Stimulated activated CD4-positive, alpha-beta T cell treated with anti-CD3 and anti-CD28 coated beads, Interleukin-2, amount 100 ng/mL, for 48 hours (primary cell): Measurements from ENCODE around the gene YPEL1.
A peak's percentile ranks its signal among the peaks of the same experiment; 100 is the strongest.
"Not testable (repeated sequence)": the region's sequence is repeated elsewhere in the genome, so short reads cannot be mapped to it uniquely, and the experiment has no call there.

Experiments
- DNase-seq, 2 donors: peaks; one replicate each; pipeline ENCODE4 v3.0.0-alpha.2; 2020

YPEL1 gene

DNA sequence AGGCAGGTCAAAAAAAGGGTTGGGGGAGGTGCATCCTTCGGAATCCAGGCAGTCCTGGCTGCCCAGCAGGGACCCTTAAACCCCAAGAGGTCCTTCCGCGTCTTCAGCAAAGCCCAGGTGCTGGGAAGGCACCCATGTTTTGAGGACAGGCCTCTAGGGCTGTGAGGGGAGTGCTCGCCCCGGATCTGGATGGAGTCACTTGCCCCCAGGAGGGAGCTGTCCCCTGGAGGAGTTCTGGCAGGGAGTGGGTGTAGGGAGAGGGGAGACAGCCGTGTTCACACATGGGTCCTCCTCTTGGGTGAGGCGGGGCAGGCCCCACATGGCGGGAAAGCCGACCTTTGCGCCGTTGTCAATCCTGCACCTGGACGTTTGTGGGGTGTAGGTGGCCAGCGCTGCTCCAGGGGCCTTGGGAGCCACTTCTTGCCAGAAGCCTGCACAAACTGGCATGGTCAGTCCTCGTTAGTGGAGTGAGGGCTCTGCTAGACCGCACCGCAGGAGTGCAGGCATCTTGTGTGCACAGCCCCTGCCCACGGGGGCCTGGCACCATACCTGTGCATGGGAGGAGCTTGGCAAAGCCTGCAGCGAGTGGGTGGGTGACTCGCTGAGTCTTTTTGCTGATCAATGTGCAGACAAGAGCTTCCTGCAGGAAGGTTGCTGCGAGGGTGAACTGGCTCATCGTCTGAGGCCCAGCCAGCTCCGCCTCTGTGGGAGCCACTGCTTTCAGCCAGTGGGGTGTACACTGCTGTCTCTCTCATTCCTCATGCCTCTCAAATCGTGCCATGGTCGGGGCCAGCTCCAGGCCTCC lies 53.8 kb downstream of the YPEL1 start:
- no peak for DNase-seq

DNA sequence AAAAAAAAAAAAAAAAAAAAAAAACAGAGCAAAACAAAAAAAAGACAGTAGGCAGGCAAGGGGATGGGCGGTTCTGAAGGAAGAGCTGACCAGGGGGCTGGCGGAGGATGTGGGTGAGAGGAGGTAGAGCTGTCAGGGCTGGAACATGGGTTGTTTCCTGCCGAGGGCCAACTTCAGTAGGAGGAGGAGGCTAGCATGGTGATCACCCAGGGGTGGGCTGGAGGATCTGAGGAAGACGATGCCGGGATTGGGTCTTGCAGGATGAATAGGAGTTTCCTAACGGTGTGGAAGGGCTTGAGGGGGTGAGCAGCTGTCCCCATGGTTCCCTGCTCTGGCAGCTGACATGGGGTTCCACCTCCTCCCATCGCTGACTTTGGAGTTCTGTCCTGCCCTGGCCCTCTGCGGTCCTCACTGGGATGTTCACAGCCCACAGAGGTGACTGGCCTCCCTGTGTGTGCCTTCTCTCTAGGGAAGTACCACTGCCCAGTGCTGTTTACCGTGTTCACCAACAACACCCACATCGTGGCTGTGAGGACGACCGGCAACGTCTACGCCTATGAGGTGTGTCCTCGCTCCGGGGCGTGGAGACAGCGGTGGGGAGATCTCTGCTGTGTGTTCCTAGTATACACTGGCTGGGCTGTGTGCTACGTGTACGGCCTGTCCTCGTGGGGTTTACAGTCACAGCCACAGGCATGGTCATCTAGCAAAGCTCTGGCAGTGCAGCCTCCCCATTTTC lies 54.6 kb downstream of the YPEL1 start:
- DNase-seq, result no peak

DNA sequence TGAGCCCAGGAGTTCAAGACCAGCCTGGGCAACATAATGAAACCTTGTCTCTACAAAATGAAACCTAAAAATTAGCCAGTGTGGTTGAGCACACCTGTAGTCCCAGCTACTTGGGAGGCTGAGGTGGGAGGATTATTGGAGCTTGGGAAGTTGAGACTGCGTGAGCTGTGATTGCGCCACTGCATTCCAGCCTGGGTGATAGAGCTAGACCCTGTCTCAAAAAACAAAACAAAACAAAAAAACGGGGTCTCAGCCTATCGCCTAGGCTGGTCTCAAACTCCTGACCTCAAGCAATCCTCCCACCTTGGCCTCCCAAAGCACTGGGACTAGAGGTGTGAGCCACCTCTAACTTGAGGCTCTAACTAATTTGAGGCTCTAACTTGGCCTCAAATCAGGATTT lies 56.2 kb downstream of the YPEL1 start:
- no peak for DNase-seq

DNA sequence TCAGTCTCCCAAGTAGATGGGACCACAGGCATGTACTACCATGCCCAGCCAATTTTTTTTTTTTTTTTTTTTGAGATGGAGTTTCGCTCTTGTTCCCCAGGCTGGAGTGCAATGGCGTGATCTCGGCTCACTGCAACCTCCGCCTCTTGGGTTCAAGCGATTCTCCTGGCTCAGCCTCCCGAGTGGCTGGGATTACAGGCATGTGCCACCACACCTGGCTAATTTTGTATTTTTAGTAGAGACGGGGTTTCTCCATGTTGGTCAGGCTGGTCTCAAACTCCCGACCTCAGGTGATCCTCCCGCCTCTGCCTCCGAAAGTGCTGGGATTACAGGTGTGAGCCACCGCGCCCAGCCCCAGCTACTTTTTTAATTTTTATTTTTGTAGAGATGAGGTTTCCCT lies 56.8 kb downstream of the YPEL1 start:
- not testable (repeated sequence) for DNase-seq

DNA sequence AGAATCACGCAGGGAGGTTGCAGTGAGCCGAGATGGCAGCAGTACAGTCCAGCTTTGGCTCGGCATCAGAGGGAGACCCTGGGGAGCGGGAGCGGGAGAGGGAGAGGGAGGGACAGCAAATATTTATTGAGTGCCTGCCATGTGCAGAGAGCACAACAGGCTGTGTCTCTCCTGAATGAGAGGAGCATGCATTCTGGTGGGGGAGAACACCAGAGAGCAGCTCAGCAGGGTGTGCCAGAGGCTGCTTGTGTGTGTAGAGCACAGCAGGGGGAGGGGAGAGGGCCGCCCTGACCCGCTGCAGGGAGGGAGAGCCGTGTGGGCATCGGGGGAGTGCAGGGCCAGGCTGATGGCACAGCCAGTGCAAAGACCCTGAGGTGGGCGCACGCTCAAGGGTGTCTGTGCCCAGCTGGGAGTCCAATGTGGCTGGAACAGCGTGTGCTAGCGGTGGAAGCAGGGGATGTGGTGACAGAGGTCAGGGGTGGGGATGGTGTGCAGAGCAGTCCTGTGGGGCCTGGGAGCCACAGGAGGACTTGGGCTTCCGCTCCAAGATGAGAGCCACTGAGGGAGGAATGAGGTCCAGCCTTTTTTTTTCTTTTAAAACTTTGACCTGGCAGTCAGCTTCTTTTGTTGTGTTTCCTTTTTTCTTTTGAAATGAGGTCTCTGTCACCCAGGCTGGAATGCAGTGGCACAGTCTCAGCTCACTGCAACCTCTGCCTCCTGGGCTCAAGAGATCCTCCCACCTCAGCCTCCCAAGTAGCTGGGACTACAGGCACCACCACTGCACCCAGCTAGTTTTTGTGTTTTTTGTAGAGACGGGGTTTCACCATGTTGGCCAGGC lies 57.8 kb downstream of the YPEL1 start:
- no peak for DNase-seq

DNA sequence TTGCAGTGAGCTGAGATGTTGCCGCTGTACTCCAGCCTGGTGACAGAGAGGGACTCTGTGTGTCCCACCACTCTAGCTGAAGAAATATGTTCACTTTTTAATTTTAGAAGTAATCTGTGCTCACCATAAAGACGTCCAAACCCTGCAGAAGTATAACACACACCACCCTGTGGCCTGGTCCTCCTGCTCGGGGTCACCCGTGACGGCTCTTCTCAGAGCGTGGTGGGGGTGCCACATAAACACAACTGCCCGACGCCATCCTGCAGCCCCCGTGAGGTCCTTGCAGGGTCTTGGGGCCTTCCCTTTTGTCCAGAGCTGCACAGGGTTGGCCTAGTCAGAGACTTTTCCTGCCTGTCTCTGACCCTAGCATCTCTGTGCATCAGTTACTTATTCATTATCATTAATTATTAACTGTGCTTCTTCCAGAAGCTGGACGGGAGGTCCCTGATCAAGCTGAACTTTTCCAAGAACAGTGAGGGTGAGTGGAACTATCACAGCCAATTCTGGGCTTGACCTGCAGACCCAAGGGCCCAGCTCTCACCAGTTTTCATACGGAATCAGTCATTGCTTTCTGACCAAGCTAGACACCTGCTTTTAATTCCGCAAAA lies 60.9 kb downstream of the YPEL1 start:
- DNase-seq, result no peak

DNA sequence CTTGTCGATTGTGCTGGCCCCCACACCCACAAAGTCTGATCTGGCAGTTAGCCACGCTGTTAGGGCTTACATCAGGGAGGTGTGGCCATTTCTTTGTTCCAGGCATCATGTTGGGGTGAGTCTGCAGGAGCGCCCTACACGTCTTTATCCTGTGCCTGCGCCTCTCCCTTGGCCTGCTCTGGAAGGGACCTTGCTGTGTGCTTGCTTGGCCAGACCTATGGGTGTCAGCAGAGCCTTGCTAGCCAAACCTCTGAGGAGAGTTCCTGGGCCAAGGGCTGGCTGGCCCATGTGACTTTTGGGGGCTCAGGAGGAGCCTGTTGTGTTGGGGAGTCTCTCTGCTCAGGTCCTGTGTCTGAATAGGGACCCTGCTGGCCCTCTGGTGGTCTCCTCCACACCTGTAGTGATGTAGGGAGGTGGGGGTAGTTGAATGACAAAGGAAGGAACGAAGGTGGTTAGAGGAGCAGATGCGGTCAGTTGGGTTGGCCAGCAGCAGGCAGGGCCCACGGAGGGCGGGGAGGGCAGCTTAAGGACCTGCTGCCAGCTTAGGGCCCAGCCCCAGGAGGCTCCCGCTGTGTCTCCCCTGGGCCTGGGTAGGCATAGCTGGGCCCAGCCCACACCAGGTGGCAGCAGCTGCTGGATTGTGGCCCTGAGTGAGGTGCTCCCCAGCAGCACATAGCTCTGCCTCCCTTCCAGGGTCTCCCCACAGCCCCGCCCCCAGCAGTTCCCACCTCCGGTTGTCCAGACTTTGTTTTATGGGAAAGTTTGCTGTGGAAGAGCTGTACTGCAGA lies 61.9 kb downstream of the YPEL1 start:
- no peak for DNase-seq

DNA sequence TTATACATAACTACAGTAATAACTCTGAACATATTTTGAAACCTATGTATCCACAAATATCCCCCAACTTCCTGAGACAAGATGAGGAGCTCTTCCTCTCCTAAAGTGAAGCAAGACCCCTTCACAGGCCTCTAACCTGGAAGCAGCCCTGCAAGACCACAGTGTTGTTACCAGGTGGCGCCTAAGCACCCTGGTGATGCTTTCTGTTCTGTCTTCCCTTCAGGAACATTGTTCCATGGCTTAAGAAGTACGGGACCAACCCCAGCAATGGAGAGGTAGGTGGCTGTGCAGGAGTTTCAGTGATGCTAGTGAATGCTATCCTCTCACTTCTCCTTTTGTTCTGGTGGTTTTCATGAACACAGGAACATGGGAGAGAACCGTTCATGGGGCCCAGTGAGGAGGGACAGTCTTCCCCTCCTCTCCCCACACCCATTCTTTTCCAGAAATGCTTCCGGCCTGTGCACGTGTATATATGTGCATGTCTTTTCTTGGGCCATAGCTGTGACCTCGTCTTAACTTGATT lies 63.4 kb downstream of the YPEL1 start:
- no peak for DNase-seq

DNA sequence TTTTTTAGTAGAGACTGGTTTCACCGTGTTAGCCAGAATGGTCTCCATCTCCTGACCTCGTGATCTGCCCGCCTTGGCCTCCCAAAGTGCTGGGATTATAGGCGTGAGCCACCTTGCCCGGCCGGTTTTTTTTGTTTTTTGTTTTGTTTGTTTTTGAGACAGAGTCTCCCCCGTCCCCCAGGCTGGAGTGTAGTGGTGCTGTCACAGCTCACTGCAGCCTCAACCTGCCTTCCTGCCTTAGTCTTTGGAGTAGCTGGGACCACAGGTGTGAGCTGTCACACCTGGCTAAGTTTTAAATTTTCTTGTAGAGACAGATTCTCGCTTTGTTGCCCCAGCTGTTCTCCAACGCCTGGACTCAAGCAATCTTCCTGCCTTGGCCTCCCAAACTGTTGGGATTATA lies 66.6 kb downstream of the YPEL1 start:
- no peak for DNase-seq

DNA sequence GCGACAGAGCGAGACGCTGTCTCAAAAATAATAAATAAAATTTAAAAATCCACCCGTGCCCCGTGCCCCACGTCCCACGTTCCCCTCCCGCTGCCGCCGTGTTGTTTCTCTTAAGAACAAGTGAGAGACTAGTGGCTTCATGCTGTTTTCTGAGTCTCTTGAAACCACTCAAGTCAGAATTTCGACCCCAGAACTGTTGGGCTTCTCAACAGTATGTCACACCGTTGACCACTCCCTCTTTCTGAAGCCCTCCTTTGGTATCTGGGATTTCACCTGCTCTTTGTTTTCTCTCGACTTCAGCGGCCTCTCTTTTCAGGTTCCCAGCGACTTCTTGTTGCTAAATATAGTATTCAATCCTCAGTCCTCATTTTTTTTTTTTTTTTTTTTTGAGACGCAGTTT lies 68.8 kb downstream of the YPEL1 start:
- DNase-seq, result no peak

DNA sequence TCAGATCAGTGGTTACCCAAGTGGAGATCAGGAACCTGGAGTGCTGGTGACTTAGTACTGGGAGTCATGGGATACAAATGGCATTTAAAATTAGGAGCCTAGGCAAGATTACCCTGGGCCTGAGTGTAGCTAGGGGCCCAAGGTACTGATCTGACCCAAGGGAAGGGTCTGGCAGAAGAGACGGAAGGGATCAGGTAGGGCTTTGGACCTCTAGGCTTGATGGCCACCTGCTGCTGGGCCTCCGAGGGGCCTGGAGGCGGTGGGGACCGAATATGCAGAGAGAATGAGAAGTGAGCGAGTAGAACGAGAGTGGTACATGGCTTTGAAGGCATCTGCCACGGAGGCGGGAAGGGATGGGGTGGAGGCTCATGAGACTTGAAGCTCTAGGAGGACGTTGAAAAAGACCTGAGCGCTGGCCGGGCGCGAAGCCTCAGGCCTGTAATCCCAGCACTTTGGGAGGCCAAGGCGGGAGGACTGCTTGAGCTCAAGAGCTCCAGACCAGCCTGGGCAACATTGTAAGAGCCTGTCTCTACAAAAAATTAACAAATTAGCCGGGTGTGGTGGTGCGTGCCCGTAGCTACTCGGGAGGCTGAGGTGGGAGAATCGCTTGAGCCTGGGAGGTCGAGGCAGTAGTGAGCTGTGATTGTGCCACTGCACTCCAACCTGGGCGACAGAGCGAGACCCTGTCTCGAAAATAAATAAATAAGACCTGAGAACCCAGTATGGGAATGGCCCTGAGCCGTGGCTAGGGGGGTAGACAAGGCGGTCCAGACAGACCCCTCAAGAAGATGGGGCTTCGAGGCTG lies 70.3 kb downstream of the YPEL1 start:
- no peak for DNase-seq

DNA sequence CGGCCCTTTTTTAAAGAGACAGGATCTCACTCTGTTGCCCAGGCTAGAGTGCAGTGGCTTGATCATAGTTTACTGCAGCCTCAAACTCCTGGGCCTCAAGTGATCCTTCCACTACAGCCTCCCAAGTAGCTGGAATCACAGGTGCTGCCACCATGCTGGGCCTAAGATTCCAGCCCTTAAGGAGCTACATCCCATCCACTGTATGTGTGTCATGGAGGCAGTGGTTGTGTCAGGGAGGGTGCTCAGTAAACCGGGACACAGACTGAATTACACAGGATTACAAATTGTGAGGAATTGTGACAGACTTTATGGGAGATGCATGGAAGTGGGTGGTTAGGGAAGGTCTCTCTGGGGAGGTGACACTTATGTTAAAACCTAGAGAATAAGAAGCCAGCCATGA lies 71.9 kb downstream of the YPEL1 start:
- no peak for DNase-seq

DNA sequence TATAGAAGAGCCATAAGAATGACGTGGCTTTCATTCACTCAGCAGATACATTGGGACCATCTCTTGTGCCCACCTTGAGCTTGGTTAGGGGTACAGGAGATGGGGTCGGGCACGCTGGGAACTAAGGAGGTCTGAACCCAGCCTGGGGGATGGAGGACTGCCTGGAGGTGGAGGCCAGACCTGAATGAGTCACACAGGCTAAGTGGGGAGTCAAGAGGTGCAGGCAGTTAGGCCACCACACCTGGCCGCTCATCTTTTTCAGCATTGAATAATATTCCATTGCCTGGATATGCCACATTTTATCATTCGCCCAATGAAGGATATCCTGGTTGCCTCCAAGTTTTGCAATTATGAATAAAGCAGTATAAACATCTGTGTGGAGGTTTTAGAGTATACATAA lies 73.6 kb downstream of the YPEL1 start:
- DNase-seq, result no peak

DNA sequence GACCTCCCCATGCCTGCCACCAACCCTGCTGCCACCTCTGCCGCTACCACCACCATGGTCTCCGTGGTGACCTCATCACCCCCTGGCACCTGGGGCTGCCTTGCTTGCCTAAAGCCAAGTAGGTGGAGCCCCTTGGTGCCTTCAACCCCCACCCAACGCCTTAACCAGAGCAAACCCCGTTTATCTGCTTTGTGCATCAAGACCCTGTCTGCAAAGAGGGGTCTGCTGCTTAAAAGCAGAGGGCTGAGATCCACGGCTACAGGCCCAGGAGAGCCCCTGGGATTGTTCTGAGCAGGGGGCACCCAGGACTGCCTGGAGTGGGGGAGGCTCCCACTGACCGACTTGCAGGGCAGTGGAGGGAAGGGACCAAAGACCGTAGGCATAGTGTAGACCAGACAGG lies 74.7 kb downstream of the YPEL1 start:
- no peak for DNase-seq

DNA sequence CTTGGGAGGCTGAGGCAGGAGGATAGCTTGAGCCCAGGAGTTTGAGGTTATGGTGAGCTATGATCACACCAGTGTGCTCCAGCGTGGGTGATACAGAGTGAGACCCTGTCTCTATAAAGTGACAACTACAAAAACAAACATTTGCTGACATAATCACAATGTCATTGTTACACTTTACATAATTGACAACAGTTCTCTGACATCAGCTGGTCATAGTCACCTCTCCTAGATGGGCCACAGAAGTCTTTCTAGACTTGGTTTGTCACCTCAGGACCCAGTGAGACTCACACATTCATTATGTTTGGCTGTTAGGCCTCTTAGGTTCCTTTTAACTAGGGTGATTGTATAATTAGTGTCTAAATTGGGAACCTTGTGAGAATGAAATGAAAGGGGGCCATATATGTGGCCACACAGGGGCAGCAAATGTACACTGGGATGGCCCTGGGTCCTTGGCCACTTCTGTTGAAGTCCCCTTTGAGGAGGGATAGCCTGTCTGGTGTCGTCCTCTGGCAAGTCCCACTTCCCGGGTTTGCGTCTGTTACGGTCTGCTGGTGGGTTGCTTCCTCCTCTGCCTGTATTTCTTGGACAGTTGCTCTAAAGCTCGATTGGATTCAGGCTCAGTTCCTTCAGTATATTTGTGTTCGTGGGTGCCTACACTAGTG lies 75.6 kb downstream of the YPEL1 start:
- no peak for DNase-seq

DNA sequence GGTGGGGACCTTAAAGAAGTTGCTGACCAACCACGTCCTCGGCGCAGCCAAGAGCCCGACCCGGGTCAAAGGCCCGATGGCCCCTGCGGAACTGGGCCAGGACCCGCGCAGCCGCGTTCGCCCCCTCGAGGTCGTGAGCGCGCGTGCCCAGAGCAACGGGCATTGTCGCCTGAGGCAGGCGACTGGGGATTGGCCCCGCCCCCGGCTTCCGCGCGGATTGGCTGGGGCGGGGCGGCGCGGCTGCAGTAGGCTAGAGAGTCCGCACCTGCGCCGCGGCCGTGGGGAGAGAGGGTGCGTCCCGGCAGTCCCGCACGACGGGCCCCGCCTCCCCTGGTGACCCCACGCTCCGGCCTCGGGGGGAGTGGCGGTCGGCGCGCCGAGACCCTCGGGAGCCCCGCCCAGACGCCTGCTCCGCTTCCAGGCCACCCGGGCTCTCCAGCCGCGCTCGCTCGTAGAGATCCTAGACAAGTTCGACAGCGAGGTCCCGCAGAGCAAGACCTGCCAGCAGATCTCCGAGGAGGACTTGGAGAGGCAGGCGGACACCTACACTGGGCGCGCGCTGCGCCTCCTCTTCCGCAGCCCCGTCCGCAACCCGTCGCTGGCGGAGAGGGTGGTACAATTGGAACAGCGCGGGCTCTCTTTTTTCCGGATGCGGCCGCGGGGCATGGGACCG lies 78.1 kb downstream of the YPEL1 start:
- DNase-seq, result peak; percentile 72 to 75

DNA sequence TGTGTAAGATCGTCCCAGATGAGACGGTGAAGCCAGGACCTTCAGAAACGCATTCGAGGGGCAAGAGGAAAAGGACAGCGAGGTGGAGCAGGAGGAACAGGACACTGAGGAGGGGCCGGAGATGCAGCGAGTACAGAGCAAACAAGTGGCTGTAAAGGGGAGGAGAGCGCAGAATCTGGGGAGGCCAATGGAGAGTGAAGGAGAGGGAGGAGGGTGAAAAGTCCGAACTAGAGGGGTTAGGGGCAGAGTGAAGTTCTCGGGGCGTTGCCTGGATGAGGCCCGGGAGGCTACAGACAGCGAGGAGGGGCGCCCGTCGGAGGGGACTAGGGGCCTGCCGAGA lies 78.6 kb downstream of the YPEL1 start:
- no peak for DNase-seq

DNA sequence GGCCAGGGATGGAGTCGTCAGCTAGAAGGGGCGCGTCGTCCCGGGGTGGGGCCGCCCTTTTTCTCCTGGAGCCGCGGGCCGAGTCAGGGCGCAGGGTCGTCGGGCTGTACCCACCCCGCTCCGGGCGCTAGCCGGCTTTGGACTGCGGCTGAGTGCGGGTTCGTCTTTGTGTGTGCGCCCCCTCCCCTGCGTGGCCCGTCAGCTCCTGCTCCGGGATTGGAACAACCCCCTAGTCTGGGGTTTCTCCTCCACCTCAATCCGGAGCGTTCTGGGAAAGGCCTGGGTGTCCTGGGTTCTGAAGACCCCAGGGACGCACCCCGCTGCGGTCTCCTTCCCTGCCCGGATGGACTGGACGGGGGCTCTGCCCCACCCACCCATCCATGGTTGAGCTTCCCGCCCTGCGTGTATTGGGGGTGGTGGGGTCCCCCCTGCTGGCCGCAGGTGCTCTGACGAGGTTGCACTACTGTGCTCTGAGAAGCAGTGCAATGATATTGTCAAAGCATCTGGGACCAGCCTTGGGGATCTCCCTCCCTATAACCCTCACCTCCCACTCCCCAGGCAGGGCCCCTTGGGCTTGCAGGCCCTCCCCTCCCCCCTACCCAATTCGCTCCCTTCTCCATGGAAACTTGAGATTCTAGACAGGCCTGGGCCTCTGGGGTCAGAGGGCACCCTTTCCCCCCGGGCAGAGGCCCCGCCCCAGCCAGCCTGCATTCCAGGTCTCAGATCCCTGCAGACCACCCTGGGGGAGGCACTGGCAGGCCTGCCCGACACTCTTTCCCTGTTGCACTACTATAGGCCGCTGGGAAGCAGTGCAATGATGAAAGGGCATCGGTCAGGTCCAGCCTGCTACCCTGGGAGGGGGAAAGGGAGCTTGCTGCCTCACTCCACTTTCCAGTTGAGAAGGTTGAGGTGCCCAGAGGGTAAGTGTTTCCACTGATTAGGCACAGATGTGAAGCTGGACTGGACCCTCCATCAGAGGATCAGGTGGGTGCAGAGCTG lies 82.7 kb downstream of the YPEL1 start:
- DNase-seq, result no peak

DNA sequence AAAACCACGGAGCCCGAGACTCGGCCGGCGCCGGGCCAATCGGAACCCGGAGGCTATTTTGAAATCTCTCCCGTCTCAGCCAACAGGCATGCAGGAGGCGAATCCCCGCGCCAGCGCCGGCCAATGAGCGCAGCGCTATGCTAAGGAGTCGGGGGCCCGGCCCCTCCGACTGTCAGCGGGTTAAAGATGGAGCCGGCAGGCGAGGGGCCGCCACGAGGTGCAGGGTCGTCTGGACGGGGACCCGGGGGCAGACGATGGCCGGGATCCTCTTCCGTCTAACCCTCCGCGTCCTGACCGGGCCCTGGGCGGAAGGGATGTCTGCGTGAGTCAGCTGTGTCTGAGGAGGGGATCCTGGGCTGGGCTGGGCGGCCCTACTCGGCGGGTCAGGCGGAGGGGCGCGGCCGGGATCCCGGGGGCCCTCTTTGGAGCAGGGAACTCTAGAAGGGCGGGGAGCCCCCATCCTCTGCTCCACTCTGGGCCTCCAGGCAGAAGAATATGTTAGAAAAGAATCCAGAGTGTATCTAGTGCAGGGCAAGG lies 83.5 kb downstream of the YPEL1 start:
- DNase-seq, result peak; percentile 84 to 85
